HepG2 (cell line): ENCODE measurements around the gene SLC22A4. TPM values are rescaled to one million over a fixed set of nuclear protein-coding genes. Genes with fewer than 3 reads are reported as not detected.
A peak's percentile ranks its signal among the peaks of the same experiment; 100 is the strongest.

Experiments used
- CREB3 ChIP-seq: sonication (generic); formaldehyde crosslinking; IDR thresholded peaks from 2 replicates; pipeline ENCODE4 v1.5.0; 2020; ENCODE audit warnings: missing genetic modification reagents
- ERF ChIP-seq: IDR thresholded peaks from 2 replicates; pipeline ENCODE4 v1.6.1; 2018; ENCODE audit warnings: missing biosample characterization, missing genetic modification reagents
- HNRNPH1 ChIP-seq: fragments of 200-400 bp; formaldehyde crosslinking; optimal IDR thresholded peaks from 2 replicates; pipeline ENCODE3; 2017; ENCODE audit warnings: mild to moderate bottlenecking, low read depth, low read length
- RFX5 ChIP-seq: IDR thresholded peaks from 2 replicates; pipeline ENCODE4 v1.6.1; 2011; ENCODE audit warnings: low read depth, low read length, improper control_type of control experiment
- SALL1 ChIP-seq: sonication (generic); formaldehyde crosslinking; IDR thresholded peaks from 2 replicates; pipeline ENCODE4 v1.8.0; 2022; ENCODE audit warnings: mild to moderate bottlenecking, missing genetic modification reagents
- SNAPC2 ChIP-seq: sonication (generic); formaldehyde crosslinking; IDR thresholded peaks from 2 replicates; pipeline ENCODE4 v1.8.1; 2022; ENCODE audit warnings: mild to moderate bottlenecking, missing genetic modification reagents
- YY1 ChIP-seq: IDR thresholded peaks from 2 replicates; pipeline ENCODE4 v1.6.1; 2011; ENCODE audit warnings: low read length, low read depth, moderate library complexity, mild to moderate bottlenecking; ENCODE audit not compliant: insufficient read depth, insufficient replicate concordance
- ZC3H13 ChIP-seq: sonication (generic); formaldehyde crosslinking; IDR thresholded peaks from 2 replicates; pipeline ENCODE4 v1.8.1; 2023; ENCODE audit warnings: mild to moderate bottlenecking, missing genetic modification reagents, moderate library complexity
- ZGPAT ChIP-seq: IDR thresholded peaks from 2 replicates; pipeline ENCODE4 v1.6.1; 2016; ENCODE audit warnings: mild to moderate bottlenecking
- ZNF282 ChIP-seq: fragments of 450-650 bp; IDR thresholded peaks from 2 replicates; pipeline ENCODE4 v1.6.1; 2018; ENCODE audit not compliant: partially characterized antibody
- ZNF407 ChIP-seq: sonication (generic); formaldehyde crosslinking; IDR thresholded peaks from one replicate; pipeline ENCODE4 v1.5.1; 2020; ENCODE audit warnings: mild to moderate bottlenecking, missing genetic modification reagents; ENCODE audit errors: not compliant biosample characterization
- ZNF460 ChIP-seq: sonication (generic); formaldehyde crosslinking; IDR thresholded peaks from 2 replicates; pipeline ENCODE4 v1.5.1; 2020; ENCODE audit warnings: missing genetic modification reagents, mild to moderate bottlenecking, borderline replicate concordance
- ZNF619 ChIP-seq: sonication (generic); formaldehyde crosslinking; IDR thresholded peaks from 2 replicates; pipeline ENCODE4 v1.4.0; 2020; ENCODE audit warnings: mild to moderate bottlenecking, missing genetic modification reagents
- ZNF737 ChIP-seq: sonication (generic); formaldehyde crosslinking; IDR thresholded peaks from 2 replicates; pipeline ENCODE4 v1.5.0; 2020; ENCODE audit warnings: missing genetic modification reagents, mild to moderate bottlenecking, borderline replicate concordance
- ZNF800 ChIP-seq: sonication (generic); formaldehyde crosslinking; IDR thresholded peaks from 2 replicates; pipeline ENCODE4 v1.4.0; 2020; ENCODE audit warnings: missing genetic modification reagents
- polyA plus RNA-seq, 8 experiments: library from polyadenylated mRNA; depleted of rRNA in 3 of 8; stranded (reverse) in 7 of 8; unstranded in 1 of 8; fragments of >200 nt; fragmentation: Illumina TruSeq in 4 of 8; extraction: Trizol in 4 of 8; gene quantifications; 2 replicates each; pipeline versions ENCODE4 v1.2.1 to v1.2.3, GENCODE V29; 2011 to 2016; ENCODE audit warnings: low read depth in 4 of 8, missing spikeins in 1 of 8, mixed read lengths in 1 of 8; ENCODE audit not compliant: insufficient read depth in 1 of 8
- total RNA-seq, 5 experiments: library from RNA; depleted of rRNA; stranded (reverse); fragments of >200 nt; fragmentation: Illumina TruSeq; extraction: Trizol; gene quantifications; 2 replicates each; pipeline ENCODE4 v1.2.3, GENCODE V29; 2016; ENCODE audit warnings: low read depth in 1 of 5
- TF ChIP-seq, protein P1 (sequence below): sonication (generic); formaldehyde crosslinking; IDR thresholded peaks from 2 replicates; pipeline ENCODE4 v1.5.0; 2020; ENCODE audit warnings: mild to moderate bottlenecking, low read depth, missing genetic modification reagents, borderline replicate concordance

SLC22A4 gene
- total and polyA plus RNA-seq, 2 of the 13 experiments (the other 11 are each of a cell fraction or from before 2014, with no cell fraction given), result 0.33 to 0.62 TPM

DNA sequence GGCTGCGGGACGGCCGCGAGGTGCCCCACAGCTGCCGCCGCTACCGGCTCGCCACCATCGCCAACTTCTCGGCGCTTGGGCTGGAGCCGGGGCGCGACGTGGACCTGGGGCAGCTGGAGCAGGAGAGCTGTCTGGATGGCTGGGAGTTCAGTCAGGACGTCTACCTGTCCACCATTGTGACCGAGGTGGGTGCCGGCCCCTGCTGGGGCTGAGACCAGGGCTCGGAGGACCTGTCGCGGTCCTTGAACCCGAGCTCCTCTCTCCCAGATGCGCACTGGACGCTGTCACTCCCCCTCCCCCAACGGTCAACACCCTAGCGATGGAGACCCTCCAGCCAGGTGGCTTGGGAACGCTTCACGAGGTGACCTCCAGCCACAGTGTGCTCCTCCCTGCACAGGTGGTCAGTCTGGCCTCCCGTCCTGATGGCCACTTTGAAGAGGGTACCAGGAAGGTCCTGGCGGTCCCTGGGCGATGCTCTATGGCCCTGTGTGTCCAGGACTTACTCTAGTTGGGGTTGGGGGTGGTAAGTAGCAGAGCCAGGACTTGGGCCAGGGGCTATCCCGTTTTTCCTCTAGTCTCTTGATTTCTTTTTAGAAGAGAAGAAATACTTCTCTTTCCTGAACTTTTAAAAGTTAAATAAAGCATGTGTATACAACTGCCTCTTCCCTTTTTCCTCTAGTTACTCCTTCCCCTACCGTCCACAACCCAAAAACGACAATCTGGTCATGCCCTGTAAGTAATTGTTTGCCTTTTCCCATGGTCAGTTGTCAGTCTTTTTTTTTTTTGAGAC is 76.2 kb downstream of the SLC22A4 start (continued):
- no peak for TF ChIP-seq ZNF407 (CRISPR knock-in tag)
- no peak for TF ChIP-seq ZNF460 (CRISPR knock-in tag)
- TF ChIP-seq SNAPC2, result no peak
- peak; percentile 42 for TF ChIP-seq ZNF800 (CRISPR knock-in tag)
- TF ChIP-seq, protein P1, sequence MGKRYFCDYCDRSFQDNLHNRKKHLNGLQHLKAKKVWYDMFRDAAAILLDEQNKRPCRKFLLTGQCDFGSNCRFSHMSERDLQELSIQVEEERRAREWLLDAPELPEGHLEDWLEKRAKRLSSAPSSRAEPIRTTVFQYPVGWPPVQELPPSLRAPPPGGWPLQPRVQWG (CRISPR knock-in tag), result no peak
- 0 out of 2 replicates have a peak, but pooled peaks have one; percentile 57 for TF ChIP-seq ZNF619 (CRISPR knock-in tag)
- TF ChIP-seq ZNF737 (CRISPR knock-in tag), result no peak; the same call in 1 of the 2 replicates
- TF ChIP-seq RFX5, result no peak
- TF ChIP-seq SALL1 (CRISPR knock-in tag), result no peak
- peak; percentile 50; the same call in 1 of the 2 replicates for TF ChIP-seq ZGPAT
- no peak for TF ChIP-seq ERF (CRISPR knock-in tag)
- 0 out of 2 replicates have a peak, but pooled peaks have one; percentile 25 for TF ChIP-seq ZC3H13 (CRISPR knock-in tag)
- TF ChIP-seq CREB3, result no peak
- no peak for TF ChIP-seq ZNF282
- TF ChIP-seq HNRNPH1, result no peak
- TF ChIP-seq YY1, result no peak
